Gastroesophageal sphincter (tissue), 4 donors: Measurements from ENCODE around the gene ABO. TPM values are rescaled to one million over a fixed set of nuclear protein-coding genes. Genes with fewer than 3 reads are reported as not detected.

Experiments used
- ATAC-seq: fragments of 150-250 bp; one replicate; pipeline ENCODE4 v1.9.1; 2016; ENCODE audit warnings: mild to moderate bottlenecking, moderate library complexity
- H3K27ac ChIP-seq, 4 donors: fragments of 200-600 bp; sonication (generic) in 3 of 4; 1 replicate in 3 of 4; 2 replicates in 1 of 4; pipeline ENCODE4 v1.5.1; 2016 to 2019
- H3K27me3 ChIP-seq: fragments of 200-600 bp; sonication (generic); one replicate; pipeline ENCODE4 v1.5.1; 2019
- H3K36me3 ChIP-seq, 2 donors: fragments of 200-600 bp; sonication (generic); one replicate each; pipeline ENCODE4 v1.5.1; 2019; ENCODE audit warnings: control low read depth in 1 of 2
- H3K4me1 ChIP-seq, 3 donors: fragments of 200-600 bp; sonication (generic); 1 replicate in 2 of 3; 2 replicates in 1 of 3; pipeline ENCODE4 v1.5.1; 2016 to 2019; ENCODE audit warnings: control low read depth in 2 of 3
- H3K4me3 ChIP-seq, 2 donors: fragments of 200-600 bp; sonication (generic); one replicate each; pipeline ENCODE4 v1.5.1; 2019; ENCODE audit warnings: mild to moderate bottlenecking in 1 of 2, moderate library complexity in 1 of 2
- H3K9me3 ChIP-seq, 3 donors: fragments of 200-600 bp; sonication (generic); one replicate each; pipeline ENCODE4 v1.5.1; 2017 to 2019; ENCODE audit warnings: control low read depth in 2 of 3
- CTCF ChIP-seq, 4 experiments: fragments of 200-600 bp in 2 of 4; fragments of 450-650 bp in 2 of 4; sonication (generic) in 1 of 4; IDR thresholded peaks; one replicate each; pipeline ENCODE4 v1.5.1; 2017 to 2019; ENCODE audit warnings: antibody characterized with exemption in 4 of 4, mild to moderate bottlenecking in 2 of 4, moderate library complexity in 2 of 4
- EP300 ChIP-seq: sonication (generic); formaldehyde crosslinking; IDR thresholded peaks from one replicate; pipeline ENCODE4 v1.6.1; 2017; ENCODE audit warnings: antibody characterized with exemption, mild to moderate bottlenecking
- POLR2A ChIP-seq, 2 donors: fragments of 450-650 bp; IDR thresholded peaks; one replicate each; pipeline ENCODE4 v1.6.1; 2017; ENCODE audit warnings: antibody characterized with exemption in 2 of 2, mild to moderate bottlenecking in 2 of 2, moderate library complexity in 1 of 2
- POLR2AphosphoS5 ChIP-seq: sonication (generic); formaldehyde crosslinking; IDR thresholded peaks from one replicate; pipeline ENCODE4 v1.6.1; 2017; ENCODE audit warnings: antibody characterized with exemption
- WGBS, 2 donors: methylation state at CpG; one replicate each; pipeline ENCODE4 v1.1.5; 2018; ENCODE audit warnings: low coverage in 1 of 2; 5-methylcytosine and 5-hydroxymethylcytosine counted together
- total RNA-seq, 4 donors: library from RNA; depleted of rRNA; stranded (reverse); fragments of >200 nt; gene quantifications; one replicate each; pipeline ENCODE4 v1.1.0, GENCODE V29; 2016

Gene ABO
- total RNA-seq, 4 donors from 2014 or later = 0.47 to 10.0 (median 0.91) TPM

GRCh38 chr9:133263557-133263956 is 11.4 kb downstream of the ABO start:
- Histone ChIP-seq H3K27ac (no peak overlapping the region), H3K9me3 (no peaks in the 10 kb centered on the region), H3K36me3 (no peaks in the 10 kb centered on the region), H3K4me1 (no peaks in the 10 kb centered on the region), H3K27me3 (peaks cover 41% of the 10 kb centered on the region), H3K4me3 (no peak overlapping the region)
- ATAC-seq = no peak
- TF ChIP-seq CTCF (IDR thresholded peaks at IDR 0.05) (no peak), POLR2AphosphoS5 (no peak), EP300 (no peak), POLR2A (IDR thresholded peaks at IDR 0.05) (no peak)
- WGBS, 2 donors = 74 to 75% methylated on average over 1 to 10 of the region's 10 CpGs

GRCh38 chr9:133262226-133262625 is 12.8 kb downstream of the ABO start:
- Histone ChIP-seq H3K9me3 (no peaks in the 10 kb centered on the region), H3K27ac (no peak overlapping the region), H3K4me3 (no peak overlapping the region), H3K27me3 (peaks cover 41% of the 10 kb centered on the region), H3K4me1 (no peaks in the 10 kb centered on the region), H3K36me3 (no peaks in the 10 kb centered on the region)
- TF ChIP-seq CTCF (IDR thresholded peaks at IDR 0.05) (no peak), POLR2A (IDR thresholded peaks at IDR 0.05) (no peak), POLR2AphosphoS5 (no peak), EP300 (no peak)
- 68 to 83% methylated on average over 3 to 4 of the region's 11 CpGs for WGBS, 2 donors
- no peak for ATAC-seq

GRCh38 chr9:133261753-133262120 is 13.3 kb downstream of the ABO start:
- Histone ChIP-seq H3K4me3 (no peak overlapping the region), H3K27ac (no peak overlapping the region), H3K27me3 (peaks cover 38% of the 10 kb centered on the region), H3K9me3 (no peaks in the 10 kb centered on the region), H3K4me1 (no peaks in the 10 kb centered on the region), H3K36me3 (no peaks in the 10 kb centered on the region)
- no peak for TF ChIP-seq POLR2AphosphoS5
- no peak for TF ChIP-seq CTCF (IDR thresholded peaks at IDR 0.05)
- TF ChIP-seq POLR2A (IDR thresholded peaks at IDR 0.05) = no peak
- TF ChIP-seq EP300 = no peak
- ATAC-seq = no peak
- WGBS, 2 donors = 73 to 100% methylated on average over 1 to 3 of the region's 5 CpGs

- WGBS, 2 donors = 69 to 73% methylated on average over 3 to 6 of the region's 18 CpGs
- H3K27me3 ChIP-seq = peaks cover 38% of the 10 kb centered on the region
- no peaks in the 10 kb centered on the region for H3K4me1 ChIP-seq
- ATAC-seq = no peak
- H3K9me3 ChIP-seq = no peaks in the 10 kb centered on the region
- TF ChIP-seq EP300 = no peak
- TF ChIP-seq CTCF (IDR thresholded peaks at IDR 0.05) = no peak
- no peak for TF ChIP-seq POLR2A (IDR thresholded peaks at IDR 0.05)
- TF ChIP-seq POLR2AphosphoS5 = no peak
- no peaks in the 10 kb centered on the region for H3K36me3 ChIP-seq
- H3K27ac ChIP-seq = no peak overlapping the region
- no peak overlapping the region for H3K4me3 ChIP-seq
Measured at GRCh38 chr9:133261103-133261752, 13.8 kb downstream of the ABO start.

- TF ChIP-seq POLR2A (IDR thresholded peaks at IDR 0.05) = no peak
- no peak for TF ChIP-seq POLR2AphosphoS5
- no peak for TF ChIP-seq EP300
- TF ChIP-seq CTCF (IDR thresholded peaks at IDR 0.05) = no peak
Measured at GRCh38 chr9:133260334-133261102, 14.5 kb downstream of the ABO start.

More at GRCh38 chr9:133260334-133261102, 14.5 kb downstream of the ABO start:
- Histone ChIP-seq H3K9me3 (no peaks in the 10 kb centered on the region), H3K27ac (no peak overlapping the region), H3K4me1 (no peaks in the 10 kb centered on the region), H3K27me3 (peaks cover 36% of the 10 kb centered on the region), H3K36me3 (no peaks in the 10 kb centered on the region), H3K4me3 (no peak overlapping the region)
- ATAC-seq = no peak
- 80 to 100% methylated on average over 3 to 8 of the region's 9 CpGs for WGBS, 2 donors
